GM19467 (cell line): ENCODE data around the gene POM121.
"Not testable (repeated sequence)": the region's sequence is repeated elsewhere in the genome, so short reads cannot be mapped to it uniquely, and the experiment has no call there.

Source experiments
- ATAC-seq: cut with Tn5 transposase; IDR thresholded peaks from one replicate; pipeline ENCODE4 v1.9.1; 2021; ENCODE audit warnings: mild to moderate bottlenecking, moderate library complexity; ENCODE audit not compliant: unreplicated experiment

POM121 gene

GRCh38 chr7:72949276-72949675 is 24.4 kb downstream of the POM121 start:
- ATAC-seq: not testable (repeated sequence)

GRCh38 chr7:72949686-72950085 is 24.8 kb downstream of the POM121 start:
- not testable (repeated sequence) for ATAC-seq

- not testable (repeated sequence) for ATAC-seq
These were observed 25.5 kb downstream of the POM121 start for GRCh38 chr7:72950432-72950831.

- ATAC-seq: peak; percentile 50
These were observed 29.1 kb downstream of the POM121 start for GRCh38 chr7:72953901-72954562.

GRCh38 chr7:72954563-72955198 is 29.8 kb downstream of the POM121 start:
- ATAC-seq: peak; percentile 84

- ATAC-seq: not testable (repeated sequence)
These were observed 35.1 kb downstream of the POM121 start for GRCh38 chr7:72960029-72960428.

- ATAC-seq: not testable (repeated sequence)
These were observed 35.9 kb downstream of the POM121 start for GRCh38 chr7:72960626-72961345.

- not testable (repeated sequence) for ATAC-seq
These were observed 36.4 kb downstream of the POM121 start for GRCh38 chr7:72961346-72961650.

GRCh38 chr7:72963056-72963455 is 38.2 kb downstream of the POM121 start:
- ATAC-seq: not testable (repeated sequence)

- ATAC-seq: peak; percentile 49
These were observed 40.5 kb downstream of the POM121 start for GRCh38 chr7:72965186-72965975.

GRCh38 chr7:72966892-72967291 is 42.0 kb downstream of the POM121 start:
- ATAC-seq: not testable (repeated sequence)

- ATAC-seq: not testable (repeated sequence)
These were observed 44.2 kb downstream of the POM121 start, which contains the start of gene TRIM74 for GRCh38 chr7:72968980-72969516. TRIM74 (minus strand) TSS chr7:72969466; CDS start chr7:72966157, 3,309 bp downstream.

- ATAC-seq: not testable (repeated sequence)
These were observed 44.8 kb downstream of the POM121 start for GRCh38 chr7:72969688-72970087.

- not testable (repeated sequence) for ATAC-seq
These were observed 46.6 kb downstream of the POM121 start for GRCh38 chr7:72971505-72971904.

GRCh38 chr7:72974781-72975180 is 49.9 kb downstream of the POM121 start:
- ATAC-seq: not testable (repeated sequence)

GRCh38 chr7:72975656-72976286 is 50.9 kb downstream of the POM121 start:
- not testable (repeated sequence) for ATAC-seq

GRCh38 chr7:72976434-72976833 is 51.5 kb downstream of the POM121 start:
- not testable (repeated sequence) for ATAC-seq

GRCh38 chr7:72980382-72980781 is 55.5 kb downstream of the POM121 start:
- ATAC-seq: not testable (repeated sequence)

GRCh38 chr7:72982084-72982483 is 57.2 kb downstream of the POM121 start:
- not testable (repeated sequence) for ATAC-seq
